NT2/D1 (cell line): ENCODE results near the gene ARMC6.

Source experiments
- SUZ12 ChIP-seq: IDR thresholded peaks from 2 replicates; pipeline ENCODE4 v1.6.1; 2011; ENCODE audit not compliant: insufficient read length, insufficient read depth; ENCODE audit errors: extremely low read depth
- YY1 ChIP-seq: IDR thresholded peaks from 2 replicates; pipeline ENCODE4 v1.6.1; 2011; ENCODE audit not compliant: insufficient read length, insufficient read depth
- ZNF274 ChIP-seq: IDR thresholded peaks from 2 replicates; pipeline ENCODE4 v1.6.1; 2011; ENCODE audit warnings: mild to moderate bottlenecking, low read depth, low read length

GRCh38 chr19:18985257-18985656, 48.1 kb upstream of the ARMC6 start:
- TF ChIP-seq SUZ12 (no peak), YY1 (no peak), ZNF274 (no peak)
